Adipocyte (in vitro differentiated cells): ENCODE results near the gene KPNA6.
"Not testable (repeated sequence)": the region's sequence is repeated elsewhere in the genome, so short reads cannot be mapped to it uniquely, and the experiment has no call there.

ENCODE experiments used
- DNase-seq: peaks from one replicate; pipeline ENCODE4 v3.0.0-alpha.2; 2015; ENCODE audit warnings: low read depth
- H3K27me3 ChIP-seq: replicated peaks from 2 replicates; pipeline ENCODE4 v1.7.0; 2013; ENCODE audit warnings: mild to moderate bottlenecking, low read length, moderate library complexity; ENCODE audit not compliant: control insufficient read depth, insufficient read depth
- H3K36me3 ChIP-seq: 2 replicates; pipeline ENCODE4 v1.7.0; 2013; ENCODE audit warnings: low read length, mild to moderate bottlenecking, moderate library complexity; ENCODE audit not compliant: control insufficient read depth, insufficient read depth, severe bottlenecking
- H3K4me1 ChIP-seq: 2 replicates; pipeline ENCODE4 v1.7.0; 2013; ENCODE audit warnings: mild to moderate bottlenecking, low read length, moderate library complexity; ENCODE audit not compliant: control insufficient read depth, insufficient read depth
- H3K4me3 ChIP-seq: 2 replicates; pipeline ENCODE4 v1.7.0; 2013; ENCODE audit warnings: mild to moderate bottlenecking, low read length, moderate library complexity
- H3K9ac ChIP-seq: 2 replicates; pipeline ENCODE4 v1.7.0; 2013; ENCODE audit warnings: mild to moderate bottlenecking, low read length, moderate library complexity
- H3K9me3 ChIP-seq: 2 replicates; pipeline ENCODE4 v1.7.0; 2013; ENCODE audit warnings: mild to moderate bottlenecking, low read length, moderate library complexity; ENCODE audit not compliant: control insufficient read depth

KPNA6 gene

GRCh38 chr1:32100807-32101708, 6.8 kb upstream of the KPNA6 start:
- H3K36me3 ChIP-seq, result peaks cover 11% of the 10 kb centered on the region
- H3K9ac ChIP-seq, result no peak overlapping the region
- no peaks in the 10 kb centered on the region for H3K9me3 ChIP-seq
- peak overlapping the region; percentile 28 for H3K4me3 ChIP-seq
- H3K4me1 ChIP-seq, result peaks cover 11% of the 10 kb centered on the region
- no peaks in the 10 kb centered on the region for H3K27me3 ChIP-seq
- DNase-seq, result peak; percentile 77

GRCh38 chr1:32104127-32104526, 3.7 kb upstream of the KPNA6 start:
- H3K4me1 ChIP-seq, result peaks cover 11% of the 10 kb centered on the region
- no peaks in the 10 kb centered on the region for H3K27me3 ChIP-seq
- H3K9ac ChIP-seq, result no peak overlapping the region
- no peak for DNase-seq
- H3K36me3 ChIP-seq, result no peaks in the 10 kb centered on the region
- no peaks in the 10 kb centered on the region for H3K9me3 ChIP-seq
- H3K4me3 ChIP-seq, result no peak overlapping the region

- H3K9me3 ChIP-seq, result no peaks in the 10 kb centered on the region
- H3K4me1 ChIP-seq, result peaks cover 20% of the 10 kb centered on the region
These were observed 2.5 kb upstream of the KPNA6 start for GRCh38 chr1:32105338-32105737.

GRCh38 chr1:32106663-32107275, 1.1 kb upstream of the KPNA6 start:
- Histone ChIP-seq H3K27me3 (no peaks in the 10 kb centered on the region), H3K4me1 (peaks cover 23% of the 10 kb centered on the region), H3K9ac (no peak overlapping the region), H3K4me3 (peak overlapping the region; percentile 88), H3K9me3 (no peaks in the 10 kb centered on the region), H3K36me3 (no peaks in the 10 kb centered on the region)
- DNase-seq, result no peak

More at GRCh38 chr1:32105338-32105737, 2.5 kb upstream of the KPNA6 start:
- no peaks in the 10 kb centered on the region for H3K36me3 ChIP-seq
- H3K4me3 ChIP-seq, result no peak overlapping the region
- no peaks in the 10 kb centered on the region for H3K27me3 ChIP-seq
- H3K9ac ChIP-seq, result no peak overlapping the region
- DNase-seq, result no peak

- no peak for DNase-seq
- Histone ChIP-seq H3K4me1 (peaks cover 34% of the 10 kb centered on the region), H3K36me3 (no peaks in the 10 kb centered on the region)
These were observed 3.3 kb downstream of the KPNA6 start for GRCh38 chr1:32111040-32111623.

GRCh38 chr1:32111789-32112188, 3.9 kb downstream of the KPNA6 start:
- Histone ChIP-seq H3K4me1 (peaks cover 40% of the 10 kb centered on the region), H3K27me3 (no peaks in the 10 kb centered on the region), H3K4me3 (no peak overlapping the region), H3K9ac (no peak overlapping the region), H3K9me3 (no peaks in the 10 kb centered on the region), H3K36me3 (no peaks in the 10 kb centered on the region)
- DNase-seq, result no peak

More at GRCh38 chr1:32111040-32111623, 3.3 kb downstream of the KPNA6 start:
- H3K9ac ChIP-seq, result no peak overlapping the region
- no peak overlapping the region for H3K4me3 ChIP-seq
- no peaks in the 10 kb centered on the region for H3K27me3 ChIP-seq
- H3K9me3 ChIP-seq, result no peaks in the 10 kb centered on the region

GRCh38 chr1:32112806-32113375, 5.0 kb downstream of the KPNA6 start:
- Histone ChIP-seq H3K9me3 (no peaks in the 10 kb centered on the region), H3K27me3 (no peaks in the 10 kb centered on the region), H3K9ac (no peak overlapping the region), H3K4me3 (no peak overlapping the region), H3K36me3 (no peaks in the 10 kb centered on the region), H3K4me1 (peaks cover 43% of the 10 kb centered on the region)
- DNase-seq, result no peak

GRCh38 chr1:32113436-32113835, 5.6 kb downstream of the KPNA6 start:
- H3K36me3 ChIP-seq, H3K27me3 ChIP-seq, DNase-seq, H3K9me3 ChIP-seq, H3K4me3 ChIP-seq, H3K9ac ChIP-seq: not testable (repeated sequence)
- H3K4me1 ChIP-seq, result peaks cover 43% of the 10 kb centered on the region

- Histone ChIP-seq H3K4me3 (no peak overlapping the region), H3K9me3 (no peaks in the 10 kb centered on the region), H3K27me3 (no peaks in the 10 kb centered on the region), H3K4me1 (peaks cover 43% of the 10 kb centered on the region), H3K36me3 (no peaks in the 10 kb centered on the region), H3K9ac (no peak overlapping the region)
- DNase-seq, result no peak
These were observed 6.6 kb downstream of the KPNA6 start for GRCh38 chr1:32114420-32114819.

- Histone ChIP-seq H3K36me3 (no peaks in the 10 kb centered on the region), H3K9ac (no peak overlapping the region), H3K4me1 (peaks cover 33% of the 10 kb centered on the region), H3K9me3 (no peaks in the 10 kb centered on the region), H3K4me3 (no peak overlapping the region), H3K27me3 (no peaks in the 10 kb centered on the region)
- DNase-seq, result no peak
These were observed 7.6 kb downstream of the KPNA6 start for GRCh38 chr1:32115496-32115895.

- peak; percentile 36 for DNase-seq
- Histone ChIP-seq H3K4me1 (peaks cover 29% of the 10 kb centered on the region), H3K9me3 (no peaks in the 10 kb centered on the region), H3K9ac (no peak overlapping the region), H3K27me3 (no peaks in the 10 kb centered on the region), H3K4me3 (peak overlapping the region; percentile 37), H3K36me3 (no peaks in the 10 kb centered on the region)
These were observed 8.7 kb downstream of the KPNA6 start for GRCh38 chr1:32116531-32116930.
